AG04449 (cell line): ENCODE data around the gene DUOX1.
"Not testable (repeated sequence)": the region's sequence is repeated elsewhere in the genome, so short reads cannot be mapped to it uniquely, and the experiment has no call there.

ENCODE experiments used
- CTCF ChIA-PET: fragments of 350-600 bp; formaldehyde crosslinking; extraction: SDS; loops from one replicate; lab custom pipeline; 2021; ENCODE audit warnings: antibody characterized with exemption; lab: Yijun Ruan, JAX
- POLR2A ChIA-PET: fragments of 400-600, 350-600 bp; formaldehyde crosslinking; extraction: SDS; loops from one replicate; lab custom pipeline; 2020; ENCODE audit warnings: antibody characterized with exemption, inconsistent platforms; lab: Yijun Ruan, JAX
- DNase-seq: peaks from one replicate; pipeline ENCODE4 v3.0.0-alpha.2; 2010; ENCODE audit warnings: low read depth, low spot score
- H3K4me3 ChIP-seq: 2 replicates; pipeline ENCODE4 v1.5.1; 2011; ENCODE audit warnings: low read depth, mild to moderate bottlenecking, control low read depth, low read length
- TF ChIP-seq, protein P1 (sequence below): IDR thresholded peaks from one replicate; pipeline ENCODE4 v1.5.1; 2011; ENCODE audit warnings: mild to moderate bottlenecking, moderate library complexity, low read length, control low read depth, inconsistent platforms; ENCODE audit not compliant: insufficient read depth; ENCODE audit errors: missing control alignments

Gene DUOX1

DNA sequence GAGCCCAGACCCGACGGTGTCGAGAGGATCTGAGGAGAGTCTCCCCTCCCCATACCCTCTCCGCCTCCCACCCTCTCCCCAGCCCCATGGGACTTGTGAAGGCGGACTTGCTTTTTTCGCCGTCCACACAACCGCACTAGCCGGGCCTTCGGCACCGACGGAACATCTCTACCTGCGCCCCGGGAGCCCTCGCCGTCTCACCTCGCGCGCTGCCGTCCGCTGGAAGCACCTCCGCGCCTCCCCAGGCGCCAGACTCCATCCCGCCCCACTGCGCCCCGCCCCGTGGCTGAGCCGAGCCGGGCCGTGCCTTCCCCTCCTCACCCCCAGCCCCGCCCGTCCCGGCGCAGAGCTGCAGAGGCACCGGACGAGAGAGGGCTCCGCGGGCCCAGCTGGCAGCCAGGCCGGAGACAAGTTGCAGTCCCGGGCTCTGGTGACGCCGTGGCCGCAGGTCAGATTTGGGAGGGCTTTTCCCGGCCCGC is at the start of gene DUOX1, which contains the start of gene DUOXA1:
DUOX1 (plus strand) TSS at position 344 of the 479 bp plus-strand sequence. CDS start 1,973 bp downstream, outside the sequence.
DUOXA1 (minus strand) TSS at position 229 of the 479 bp plus-strand sequence. CDS start 6,865 bp downstream, outside the sequence.
- CTCF ChIA-PET, result interaction anchor here (11.5 kb wide), 1 partner anchor 8 kb away, joined by 129 read pairs; no protein-coding TSS in a partner anchor
- POLR2A ChIA-PET, result no interaction called here
- TF ChIP-seq, protein P1, sequence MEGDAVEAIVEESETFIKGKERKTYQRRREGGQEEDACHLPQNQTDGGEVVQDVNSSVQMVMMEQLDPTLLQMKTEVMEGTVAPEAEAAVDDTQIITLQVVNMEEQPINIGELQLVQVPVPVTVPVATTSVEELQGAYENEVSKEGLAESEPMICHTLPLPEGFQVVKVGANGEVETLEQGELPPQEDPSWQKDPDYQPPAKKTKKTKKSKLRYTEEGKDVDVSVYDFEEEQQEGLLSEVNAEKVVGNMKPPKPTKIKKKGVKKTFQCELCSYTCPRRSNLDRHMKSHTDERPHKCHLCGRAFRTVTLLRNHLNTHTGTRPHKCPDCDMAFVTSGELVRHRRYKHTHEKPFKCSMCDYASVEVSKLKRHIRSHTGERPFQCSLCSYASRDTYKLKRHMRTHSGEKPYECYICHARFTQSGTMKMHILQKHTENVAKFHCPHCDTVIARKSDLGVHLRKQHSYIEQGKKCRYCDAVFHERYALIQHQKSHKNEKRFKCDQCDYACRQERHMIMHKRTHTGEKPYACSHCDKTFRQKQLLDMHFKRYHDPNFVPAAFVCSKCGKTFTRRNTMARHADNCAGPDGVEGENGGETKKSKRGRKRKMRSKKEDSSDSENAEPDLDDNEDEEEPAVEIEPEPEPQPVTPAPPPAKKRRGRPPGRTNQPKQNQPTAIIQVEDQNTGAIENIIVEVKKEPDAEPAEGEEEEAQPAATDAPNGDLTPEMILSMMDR, result no peak
- no peak within 1 kb of the TSS for H3K4me3 ChIP-seq
- DNase-seq, result no peak

DNA sequence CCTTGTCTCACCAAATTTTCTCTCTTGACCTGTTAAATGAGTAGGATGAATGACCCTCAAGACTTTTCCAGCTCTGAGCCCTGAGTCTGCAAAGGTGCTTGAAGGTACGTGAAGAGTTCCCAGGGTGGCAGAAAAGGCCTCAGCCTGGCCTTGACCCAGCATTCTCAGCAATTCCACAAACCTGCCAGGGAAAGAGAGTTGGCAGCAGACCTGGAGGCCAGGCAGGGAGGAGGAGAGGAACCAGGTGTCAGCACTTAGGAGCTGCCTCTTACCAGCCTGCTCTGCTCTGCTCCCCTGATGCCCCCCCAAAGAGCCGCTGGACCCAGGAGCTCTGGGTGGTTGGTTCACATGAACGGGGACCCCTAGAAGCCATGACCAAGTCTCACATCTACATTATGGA is 49.2 kb upstream of the DUOX1 start:
- CTCF ChIA-PET, result interaction anchor here (1.1 kb wide), 1 partner anchor 44 kb away, joined by 4 read pairs; no protein-coding TSS in a partner anchor
- POLR2A ChIA-PET, H3K4me3 ChIP-seq, DNase-seq: not testable (repeated sequence)

DNA sequence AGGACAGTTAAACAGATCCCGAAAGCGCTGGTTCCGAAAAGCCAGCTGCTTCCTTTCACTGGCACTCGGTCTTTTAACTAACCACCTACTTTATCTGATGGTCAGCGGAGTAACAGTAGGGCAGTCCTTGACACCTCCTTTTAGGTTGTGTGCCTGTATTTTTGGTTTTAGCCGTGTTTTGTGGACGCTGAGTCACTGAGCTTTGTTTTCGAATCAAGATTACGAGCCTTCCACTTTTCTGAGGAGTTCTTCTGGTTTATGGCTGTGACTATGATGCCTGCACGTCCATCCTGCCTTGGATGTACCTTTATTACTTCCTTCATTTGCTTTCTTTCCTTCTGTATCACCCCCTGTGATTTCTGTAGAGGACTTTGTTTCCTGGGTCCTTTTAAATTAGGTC is 47.4 kb upstream of the DUOX1 start:
- H3K4me3 ChIP-seq, CTCF ChIA-PET, POLR2A ChIA-PET, DNase-seq: not testable (repeated sequence)

DNA sequence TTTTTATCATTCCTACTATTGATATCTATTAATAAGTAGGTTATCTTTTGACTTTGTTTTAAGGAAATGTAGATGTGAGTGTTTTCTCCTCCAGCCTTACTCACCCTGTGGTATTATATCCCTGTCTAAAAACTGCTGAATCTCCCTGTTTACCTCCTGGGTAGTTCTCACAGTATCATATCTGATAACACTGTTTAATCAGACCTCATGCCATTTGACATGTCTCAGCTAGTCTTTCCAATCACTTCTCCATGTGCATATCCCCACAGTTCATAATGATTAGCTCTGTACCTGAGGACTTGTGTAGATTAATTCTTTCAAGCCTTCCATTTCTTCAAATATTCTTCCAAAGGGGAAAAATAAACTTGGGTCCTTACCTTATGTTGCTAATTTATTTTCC is 46.6 kb upstream of the DUOX1 start:
- H3K4me3 ChIP-seq, result no peak overlapping the region
- POLR2A ChIA-PET, result no interaction called here
- no peak for DNase-seq
- TF ChIP-seq, protein P1, result no peak
- CTCF ChIA-PET, result interaction anchor here (1.2 kb wide), 1 partner anchor 35 kb away, joined by 4 read pairs; no protein-coding TSS in a partner anchor

DNA sequence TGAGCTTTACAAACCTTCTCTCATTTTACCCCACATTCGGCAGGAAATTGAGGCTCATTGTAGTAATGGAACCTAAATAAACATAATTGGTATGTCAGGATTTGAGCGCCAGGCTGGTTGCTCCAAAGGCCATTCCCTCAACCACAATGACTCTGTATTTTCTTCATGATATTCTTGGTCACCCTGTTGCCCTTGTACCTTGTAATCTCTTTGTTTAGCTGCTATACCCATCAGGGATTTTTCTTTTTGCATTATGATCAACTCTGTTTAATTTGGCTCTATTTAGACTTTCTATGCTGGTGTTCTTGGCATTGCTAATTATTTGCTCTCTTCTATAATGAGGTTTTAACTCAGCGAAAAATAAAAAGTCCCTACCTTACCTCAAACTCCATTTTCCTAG is 45.6 kb upstream of the DUOX1 start:
- POLR2A ChIA-PET, result no interaction called here
- TF ChIP-seq, protein P1, result no peak
- CTCF ChIA-PET, result interaction anchor here (1.0 to 1.2 kb wide), 2 partner anchors 34 kb away, joined by 3 to 4 read pairs; no protein-coding TSS in a partner anchor
- no peak for DNase-seq
- no peak overlapping the region for H3K4me3 ChIP-seq

DNA sequence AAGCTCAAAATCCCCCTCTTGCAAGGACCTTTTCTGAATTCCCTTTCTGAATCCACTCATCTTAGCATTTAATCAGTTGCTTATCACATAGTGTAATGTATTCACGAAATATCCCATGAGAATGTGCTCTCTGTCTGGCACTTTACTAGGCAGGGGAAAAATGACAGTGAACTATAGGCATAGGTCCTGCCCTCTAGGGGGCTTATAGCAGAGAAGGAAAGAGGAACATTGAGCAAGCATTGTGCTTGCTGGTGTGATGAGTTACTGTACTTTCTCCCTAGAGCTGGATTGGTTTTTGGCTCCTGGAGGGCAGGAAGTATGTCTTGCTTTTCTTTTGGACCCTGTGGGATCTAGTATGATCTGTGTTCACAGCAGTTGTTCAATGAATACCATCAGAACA is 42.3 kb upstream of the DUOX1 start:
- DNase-seq, result no peak
- CTCF ChIA-PET, result interaction anchor here (1.4 to 1.6 kb wide), 2 partner anchors 31 kb away, joined by 5 to 9 read pairs; no protein-coding TSS in a partner anchor
- POLR2A ChIA-PET, result no interaction called here
- H3K4me3 ChIP-seq, result no peak overlapping the region
- TF ChIP-seq, protein P1, result no peak

DNA sequence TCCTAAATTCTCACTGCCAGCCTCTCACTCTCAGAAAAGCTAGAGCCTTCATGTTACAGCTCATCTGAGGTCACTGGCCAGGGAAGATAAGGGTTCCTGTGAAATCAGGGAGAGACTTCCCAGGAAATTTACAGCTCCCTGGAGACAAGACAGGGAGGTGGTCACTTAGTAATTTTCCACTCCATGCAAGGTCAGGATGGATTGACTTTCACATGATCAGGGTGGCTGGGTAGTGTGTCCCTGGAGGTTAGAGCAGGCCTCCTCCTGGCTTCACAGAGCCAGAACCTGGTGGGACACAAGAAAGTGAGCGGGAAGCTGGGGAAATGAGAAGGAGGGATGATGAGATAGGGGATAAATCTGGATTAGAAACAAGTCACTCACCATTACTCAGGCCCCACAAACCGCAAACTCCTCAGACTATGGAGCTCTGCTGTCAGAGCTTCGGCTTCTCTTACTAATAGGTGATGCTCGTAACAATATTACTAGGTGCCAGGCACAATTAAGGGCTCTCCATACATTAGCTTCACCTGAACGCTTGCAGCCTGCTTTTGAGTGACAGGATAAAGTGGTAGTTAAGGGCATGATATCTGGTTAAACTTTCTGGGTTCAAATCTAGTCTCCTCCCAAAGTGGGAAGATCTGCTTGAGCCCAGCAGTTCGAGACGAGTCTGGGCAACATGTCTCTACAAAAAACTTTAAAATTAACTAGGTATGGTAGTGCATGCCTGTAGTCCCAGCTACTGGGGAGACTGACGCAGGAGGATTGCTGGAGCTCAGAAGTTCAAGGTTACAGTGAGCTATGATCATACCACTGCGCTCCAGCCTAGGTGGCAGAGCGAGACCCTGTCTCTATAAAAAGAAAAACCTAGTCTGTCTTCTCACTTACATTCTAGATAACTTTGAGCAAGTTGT is 40.7 kb upstream of the DUOX1 start:
- TF ChIP-seq, protein P1, result no peak
- POLR2A ChIA-PET, result no interaction called here
- DNase-seq, result no peak
- H3K4me3 ChIP-seq, result no peak overlapping the region
- CTCF ChIA-PET, result interaction anchor here (1.4 to 1.6 kb wide), 2 partner anchors 29 kb away, joined by 4 to 5 read pairs; no protein-coding TSS in a partner anchor
